IMR-90 (cell line): ENCODE measurements around the gene ZCCHC14.
"Not testable (repeated sequence)": the region's sequence is repeated elsewhere in the genome, so short reads cannot be mapped to it uniquely, and the experiment has no call there.

Experiments
- CEBPB ChIP-seq: IDR thresholded peaks from 2 replicates; pipeline ENCODE4 v1.6.1; 2012; ENCODE audit warnings: low read depth, low read length, improper control_type of control experiment
- MAZ ChIP-seq: IDR thresholded peaks from 2 replicates; pipeline ENCODE4 v1.6.1; 2012; ENCODE audit warnings: low read depth, mild to moderate bottlenecking, low read length, improper control_type of control experiment, moderate library complexity, borderline replicate concordance
- MXI1 ChIP-seq: IDR thresholded peaks from 2 replicates; pipeline ENCODE4 v1.6.1; 2012; ENCODE audit warnings: low read depth, mild to moderate bottlenecking, low read length, moderate library complexity, borderline replicate concordance
- POLR2A ChIP-seq: IDR thresholded peaks from 2 replicates; pipeline ENCODE4 v1.6.1; 2012; ENCODE audit warnings: mild to moderate bottlenecking, low read depth, low read length
- RFX5 ChIP-seq: IDR thresholded peaks from 2 replicates; pipeline ENCODE4 v1.8.0; 2012; ENCODE audit warnings: low read depth, mild to moderate bottlenecking, low read length, moderate library complexity
- TF ChIP-seq, protein P1 (sequence below): conservative IDR thresholded peaks from 2 replicates; pipeline ENCODE4 v1.5.1; 2012; ENCODE audit warnings: mild to moderate bottlenecking, low read depth, low read length, improper control_type of control experiment
- TF ChIP-seq, protein P2 (sequence below): fragments of 150-350 bp; IDR thresholded peaks from 2 replicates; pipeline ENCODE4 v1.6.1; 2017; ENCODE audit warnings: mild to moderate bottlenecking, antibody characterized with exemption, low read length, low read depth

DNA sequence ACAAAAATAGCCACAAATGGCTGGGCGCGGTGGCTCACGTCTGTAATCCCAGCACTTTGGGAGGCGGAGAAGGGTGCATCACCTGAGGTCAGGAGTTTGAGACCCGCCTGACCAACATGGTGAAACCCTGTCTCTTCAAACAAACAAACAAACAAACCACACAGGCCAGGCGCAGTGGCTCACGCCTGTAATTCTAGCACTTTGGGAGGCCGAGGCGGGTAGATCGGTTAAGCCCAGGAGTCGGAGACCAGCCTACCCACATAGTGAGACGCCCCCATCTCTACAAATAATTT, 108.0 kb downstream of the ZCCHC14 start:
- TF ChIP-seq, protein P1, sequence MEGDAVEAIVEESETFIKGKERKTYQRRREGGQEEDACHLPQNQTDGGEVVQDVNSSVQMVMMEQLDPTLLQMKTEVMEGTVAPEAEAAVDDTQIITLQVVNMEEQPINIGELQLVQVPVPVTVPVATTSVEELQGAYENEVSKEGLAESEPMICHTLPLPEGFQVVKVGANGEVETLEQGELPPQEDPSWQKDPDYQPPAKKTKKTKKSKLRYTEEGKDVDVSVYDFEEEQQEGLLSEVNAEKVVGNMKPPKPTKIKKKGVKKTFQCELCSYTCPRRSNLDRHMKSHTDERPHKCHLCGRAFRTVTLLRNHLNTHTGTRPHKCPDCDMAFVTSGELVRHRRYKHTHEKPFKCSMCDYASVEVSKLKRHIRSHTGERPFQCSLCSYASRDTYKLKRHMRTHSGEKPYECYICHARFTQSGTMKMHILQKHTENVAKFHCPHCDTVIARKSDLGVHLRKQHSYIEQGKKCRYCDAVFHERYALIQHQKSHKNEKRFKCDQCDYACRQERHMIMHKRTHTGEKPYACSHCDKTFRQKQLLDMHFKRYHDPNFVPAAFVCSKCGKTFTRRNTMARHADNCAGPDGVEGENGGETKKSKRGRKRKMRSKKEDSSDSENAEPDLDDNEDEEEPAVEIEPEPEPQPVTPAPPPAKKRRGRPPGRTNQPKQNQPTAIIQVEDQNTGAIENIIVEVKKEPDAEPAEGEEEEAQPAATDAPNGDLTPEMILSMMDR: not testable (repeated sequence)
- not testable (repeated sequence) for TF ChIP-seq CEBPB, MXI1, MAZ, POLR2A, RFX5
- TF ChIP-seq, protein P2, sequence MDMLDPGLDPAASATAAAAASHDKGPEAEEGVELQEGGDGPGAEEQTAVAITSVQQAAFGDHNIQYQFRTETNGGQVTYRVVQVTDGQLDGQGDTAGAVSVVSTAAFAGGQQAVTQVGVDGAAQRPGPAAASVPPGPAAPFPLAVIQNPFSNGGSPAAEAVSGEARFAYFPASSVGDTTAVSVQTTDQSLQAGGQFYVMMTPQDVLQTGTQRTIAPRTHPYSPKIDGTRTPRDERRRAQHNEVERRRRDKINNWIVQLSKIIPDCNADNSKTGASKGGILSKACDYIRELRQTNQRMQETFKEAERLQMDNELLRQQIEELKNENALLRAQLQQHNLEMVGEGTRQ: not testable (repeated sequence)
